ENCODE data around the gene FBXL20.
"Not testable (repeated sequence)": the region's sequence is repeated elsewhere in the genome, so short reads cannot be mapped to it uniquely, and the experiment has no call there.

FBXL20 gene

GRCh38 chr17:39401412-39402243 is at the start of gene FBXL20:
TSS of gene FBXL20 (minus strand) at chr17:39401626. CDS start at chr17:39401402, 224 bp downstream.
- DNase-seq (ENCODE audit: low read depth): peak; percentile 81

- peak; percentile 97 for DNase-seq (ENCODE audit: low read depth)
These were observed 49.6 kb upstream of the FBXL20 start, which contains the start of gene MED1 for GRCh38 chr17:39450847-39451581. TSS of gene MED1 (minus strand) at chr17:39451263. CDS start at chr17:39451062, 201 bp downstream.

GRCh38 chr17:39450051-39450450 is 48.6 kb upstream of the FBXL20 start:
- no peak for DNase-seq (ENCODE audit: low read depth)

- no peak for DNase-seq (ENCODE audit: low read depth)
These were observed 46.1 kb upstream of the FBXL20 start for GRCh38 chr17:39447561-39447960.

- DNase-seq (ENCODE audit: low read depth): no peak
These were observed 41.9 kb upstream of the FBXL20 start for GRCh38 chr17:39443326-39443725.

GRCh38 chr17:39439868-39440267 is 38.4 kb upstream of the FBXL20 start:
- DNase-seq (ENCODE audit: low read depth): not testable (repeated sequence)

- no peak for DNase-seq (ENCODE audit: low read depth)
These were observed 28.2 kb upstream of the FBXL20 start for GRCh38 chr17:39429600-39429999.

GRCh38 chr17:39416141-39416540 is 14.7 kb upstream of the FBXL20 start:
- DNase-seq (ENCODE audit: low read depth): no peak

GRCh38 chr17:39410279-39410678 is 8.9 kb upstream of the FBXL20 start:
- DNase-seq (ENCODE audit: low read depth): no peak

GRCh38 chr17:39408360-39408759 is 6.9 kb upstream of the FBXL20 start:
- DNase-seq (ENCODE audit: low read depth): no peak

- no peak for DNase-seq (ENCODE audit: low read depth)
These were observed 5.5 kb upstream of the FBXL20 start for GRCh38 chr17:39406951-39407350.

- no peak for DNase-seq (ENCODE audit: low read depth)
These were observed 4.0 kb upstream of the FBXL20 start for GRCh38 chr17:39405436-39405835.

GRCh38 chr17:39404542-39405378 is 3.3 kb upstream of the FBXL20 start:
- peak; percentile 61 for DNase-seq (ENCODE audit: low read depth)

- DNase-seq (ENCODE audit: low read depth): no peak
These were observed 1.6 kb upstream of the FBXL20 start for GRCh38 chr17:39402890-39403605.

GRCh38 chr17:39402244-39402889 is 941 bp upstream of the FBXL20 start:
- DNase-seq (ENCODE audit: low read depth): peak; percentile 76

- no peak for DNase-seq (ENCODE audit: low read depth)
These were observed 647 bp downstream of the FBXL20 start for GRCh38 chr17:39400547-39401411.

GRCh38 chr17:39399791-39400190 is 1.6 kb downstream of the FBXL20 start:
- no peak for DNase-seq (ENCODE audit: low read depth)

GRCh38 chr17:39393736-39394135 is 7.7 kb downstream of the FBXL20 start:
- DNase-seq (ENCODE audit: low read depth): no peak

- DNase-seq (ENCODE audit: low read depth): no peak
These were observed 10.0 kb downstream of the FBXL20 start for GRCh38 chr17:39391448-39391847.

GRCh38 chr17:39385040-39385439 is 16.4 kb downstream of the FBXL20 start:
- DNase-seq (ENCODE audit: low read depth): no peak
